Astrocyte (in vitro differentiated cells and primary cell): ENCODE data around the gene CCDC117. TPM values are rescaled to one million over a fixed set of nuclear protein-coding genes. Genes with fewer than 3 reads are reported as not detected.
"Not testable (repeated sequence)": the region's sequence is repeated elsewhere in the genome, so short reads cannot be mapped to it uniquely, and the experiment has no call there.

Experiments used
- DNase-seq: peaks from one replicate; pipeline ENCODE4 v3.0.0-alpha.2; 2010; ENCODE audit warnings: low read depth
- FAIRE-seq: peaks from 2 replicates; lab custom pipeline; 2011; peaks lifted over from hg19 to GRCh38; lab: Jason Lieb, UNC
- H2AFZ ChIP-seq: 2 replicates; pipeline ENCODE4 v1.6.0; 2012; ENCODE audit warnings: low read depth, low read length, inconsistent platforms
- H3K27ac ChIP-seq: 2 replicates; pipeline ENCODE4 v1.5.1; 2011; ENCODE audit warnings: low read depth, low read length, inconsistent platforms
- H3K27me3 ChIP-seq: 2 replicates; pipeline ENCODE4 v1.6.0; 2011; ENCODE audit warnings: low read length, inconsistent platforms; ENCODE audit not compliant: insufficient read depth
- H3K36me3 ChIP-seq: 2 replicates; pipeline ENCODE4 v1.5.1; 2011; ENCODE audit warnings: low read length, inconsistent platforms; ENCODE audit not compliant: insufficient read depth
- H3K4me1 ChIP-seq: 2 replicates; pipeline ENCODE4 v1.5.1; 2011; ENCODE audit warnings: low read length, inconsistent platforms; ENCODE audit not compliant: insufficient read depth
- H3K4me2 ChIP-seq: 2 replicates; pipeline ENCODE4 v1.6.0; 2012; ENCODE audit warnings: low read length, inconsistent platforms
- H3K4me3 ChIP-seq: 2 replicates; pipeline ENCODE4 v1.5.1; 2011; ENCODE audit warnings: low read depth, mild to moderate bottlenecking, low read length, inconsistent platforms; ENCODE audit not compliant: insufficient read depth
- H3K79me2 ChIP-seq: 2 replicates; pipeline ENCODE4 v1.6.0; 2012; ENCODE audit warnings: mild to moderate bottlenecking, low read length, inconsistent platforms; ENCODE audit not compliant: insufficient read depth
- H3K9ac ChIP-seq: 2 replicates; pipeline ENCODE4 v1.6.0; 2012; ENCODE audit warnings: mild to moderate bottlenecking, low read length, inconsistent platforms
- H3K9me3 ChIP-seq: 2 replicates; pipeline ENCODE4 v1.5.1; 2012; ENCODE audit warnings: low read depth, mild to moderate bottlenecking, low read length, inconsistent platforms; ENCODE audit not compliant: insufficient read depth
- H4K20me1 ChIP-seq: 2 replicates; pipeline ENCODE4 v1.6.0; 2012; ENCODE audit warnings: low read length, inconsistent platforms; ENCODE audit not compliant: insufficient read depth
- H3K27ac Mint-ChIP-seq: one replicate; pipeline ENCODE4 v1.8.0; 2021; ENCODE audit warnings: mild to moderate bottlenecking, mixed read lengths; ENCODE audit not compliant: unreplicated experiment
- H3K27me3 Mint-ChIP-seq: one replicate; pipeline ENCODE4 v1.8.0; 2021; ENCODE audit warnings: low read depth, mixed read lengths; ENCODE audit not compliant: unreplicated experiment
- H3K36me3 Mint-ChIP-seq: one replicate; pipeline ENCODE4 v1.8.0; 2021; ENCODE audit warnings: low read depth, mixed read lengths; ENCODE audit not compliant: unreplicated experiment
- H3K4me1 Mint-ChIP-seq: one replicate; pipeline ENCODE4 v1.8.0; 2021; ENCODE audit warnings: low read depth, mixed read lengths; ENCODE audit not compliant: unreplicated experiment
- H3K4me3 Mint-ChIP-seq: one replicate; pipeline ENCODE4 v1.8.0; 2021; ENCODE audit warnings: mild to moderate bottlenecking, moderate library complexity, mixed read lengths; ENCODE audit not compliant: unreplicated experiment
- H3K9me3 Mint-ChIP-seq: one replicate; pipeline ENCODE4 v1.8.0; 2021; ENCODE audit warnings: mild to moderate bottlenecking, mixed read lengths; ENCODE audit not compliant: unreplicated experiment
- EZH2 ChIP-seq: IDR thresholded peaks from 2 replicates; pipeline ENCODE4 v1.6.1; 2012; ENCODE audit warnings: mild to moderate bottlenecking, low read length, inconsistent platforms; ENCODE audit not compliant: insufficient read depth
- total RNA-seq: library from RNA; stranded (reverse); gene quantifications from 2 replicates; pipeline ENCODE4 v1.2.1, GENCODE V29; 2021
- TF ChIP-seq, protein P1 (sequence below): IDR thresholded peaks from 2 replicates; pipeline ENCODE4 v1.5.1; 2011; ENCODE audit warnings: low read depth, mild to moderate bottlenecking, inconsistent platforms, low read length, moderate library complexity; ENCODE audit not compliant: insufficient read depth

Gene CCDC117
- total RNA-seq, 1 donor from 2014 or later: 15.8 TPM

DNA sequence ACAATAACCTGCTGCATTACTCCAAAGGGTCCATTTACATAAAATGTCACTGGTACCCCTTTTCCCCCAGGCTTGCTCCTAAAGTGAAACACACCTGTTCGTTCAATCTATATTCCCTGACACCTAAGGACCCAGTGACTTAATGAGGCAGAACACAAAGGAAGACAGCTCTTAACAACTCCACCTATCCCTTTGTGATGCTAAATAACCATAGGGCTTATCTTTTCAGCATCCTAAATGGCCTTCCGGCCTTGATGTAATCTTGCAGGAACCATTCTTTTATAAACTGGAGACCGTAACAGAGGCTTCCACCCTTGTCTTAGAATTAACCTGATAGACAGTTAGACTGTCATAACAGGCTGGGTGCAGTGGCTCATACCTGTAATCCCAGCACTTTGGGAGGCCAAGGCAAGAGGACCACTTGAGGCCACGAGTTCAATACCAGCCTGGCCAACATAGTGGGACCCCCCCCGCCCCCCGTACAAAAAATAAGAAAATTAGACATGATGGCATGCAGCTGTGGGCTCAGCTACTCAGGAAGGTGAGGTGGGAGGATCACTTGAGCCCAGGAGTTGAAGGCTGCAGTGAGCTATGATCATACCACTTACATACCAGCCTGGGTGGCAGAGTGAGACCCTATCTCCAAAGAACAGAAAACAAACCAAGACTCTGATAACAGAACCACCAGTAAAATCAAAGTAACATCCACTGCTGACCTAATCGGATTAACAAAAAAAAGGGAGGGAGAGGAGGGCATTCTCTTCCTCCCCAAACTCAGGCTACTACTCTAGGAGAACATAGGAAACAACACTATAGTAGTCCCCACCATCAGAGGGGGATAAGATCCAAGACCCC is 36.0 kb upstream of the CCDC117 start:
- H3K4me2 ChIP-seq: no peak overlapping the region
- H2AFZ ChIP-seq: no peak overlapping the region
- Mint-ChIP-seq H3K36me3 (peaks cover 2% of the 10 kb centered on the region), H3K9me3 (no peaks in the 10 kb centered on the region), H3K27me3 (no peaks in the 10 kb centered on the region), H3K4me1 (no peaks in the 10 kb centered on the region), H3K4me3 (no peak overlapping the region), H3K27ac (no peak overlapping the region)
- H3K9ac ChIP-seq: no peak overlapping the region
- no peak overlapping the region for H3K4me3 ChIP-seq
- H4K20me1 ChIP-seq: no peaks in the 10 kb centered on the region
- H3K27ac ChIP-seq: no peak overlapping the region
- FAIRE-seq (no peak), DNase-seq (no peak)
- TF ChIP-seq EZH2: no peak
- TF ChIP-seq, protein P1, sequence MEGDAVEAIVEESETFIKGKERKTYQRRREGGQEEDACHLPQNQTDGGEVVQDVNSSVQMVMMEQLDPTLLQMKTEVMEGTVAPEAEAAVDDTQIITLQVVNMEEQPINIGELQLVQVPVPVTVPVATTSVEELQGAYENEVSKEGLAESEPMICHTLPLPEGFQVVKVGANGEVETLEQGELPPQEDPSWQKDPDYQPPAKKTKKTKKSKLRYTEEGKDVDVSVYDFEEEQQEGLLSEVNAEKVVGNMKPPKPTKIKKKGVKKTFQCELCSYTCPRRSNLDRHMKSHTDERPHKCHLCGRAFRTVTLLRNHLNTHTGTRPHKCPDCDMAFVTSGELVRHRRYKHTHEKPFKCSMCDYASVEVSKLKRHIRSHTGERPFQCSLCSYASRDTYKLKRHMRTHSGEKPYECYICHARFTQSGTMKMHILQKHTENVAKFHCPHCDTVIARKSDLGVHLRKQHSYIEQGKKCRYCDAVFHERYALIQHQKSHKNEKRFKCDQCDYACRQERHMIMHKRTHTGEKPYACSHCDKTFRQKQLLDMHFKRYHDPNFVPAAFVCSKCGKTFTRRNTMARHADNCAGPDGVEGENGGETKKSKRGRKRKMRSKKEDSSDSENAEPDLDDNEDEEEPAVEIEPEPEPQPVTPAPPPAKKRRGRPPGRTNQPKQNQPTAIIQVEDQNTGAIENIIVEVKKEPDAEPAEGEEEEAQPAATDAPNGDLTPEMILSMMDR: no peak
- H3K36me3 ChIP-seq: no peaks in the 10 kb centered on the region
- no peaks in the 10 kb centered on the region for H3K79me2 ChIP-seq
- H3K27me3 ChIP-seq: no peaks in the 10 kb centered on the region
- H3K9me3 ChIP-seq: no peaks in the 10 kb centered on the region
- no peaks in the 10 kb centered on the region for H3K4me1 ChIP-seq

DNA sequence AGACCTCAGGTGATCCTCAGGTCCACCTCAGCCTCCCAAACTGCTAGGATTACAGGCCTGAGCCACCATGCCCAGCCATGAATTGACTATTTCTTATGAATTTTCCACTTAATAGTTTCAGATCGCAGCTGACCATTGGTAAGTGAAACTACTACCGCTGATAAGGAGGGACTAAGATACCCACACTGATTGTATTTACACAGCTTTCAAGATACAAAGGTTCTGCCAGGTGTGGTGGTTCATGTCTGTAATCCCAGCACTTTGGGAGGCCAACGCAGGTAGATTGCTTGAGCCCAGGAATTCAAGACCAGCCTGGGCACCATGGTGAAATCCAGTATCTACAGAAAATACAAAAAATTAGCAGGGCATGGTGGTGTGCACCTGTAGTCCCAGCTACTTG is 34.8 kb upstream of the CCDC117 start:
- Histone ChIP-seq H3K27ac (no peak overlapping the region), H3K79me2 (peaks cover 3% of the 10 kb centered on the region), H3K4me2 (no peak overlapping the region), H3K4me3 (no peak overlapping the region), H3K4me1 (peaks cover 2% of the 10 kb centered on the region), H3K27me3 (no peaks in the 10 kb centered on the region), H2AFZ (no peak overlapping the region), H3K36me3 (no peaks in the 10 kb centered on the region), H3K9me3 (no peaks in the 10 kb centered on the region), H4K20me1 (no peaks in the 10 kb centered on the region), H3K9ac (no peak overlapping the region)
- no peak overlapping the region for H3K27ac Mint-ChIP-seq
- no peak overlapping the region for H3K4me3 Mint-ChIP-seq
- no peak for FAIRE-seq
- H3K36me3 Mint-ChIP-seq: peaks cover 2% of the 10 kb centered on the region
- H3K4me1 Mint-ChIP-seq: peaks cover 2% of the 10 kb centered on the region
- no peaks in the 10 kb centered on the region for H3K9me3 Mint-ChIP-seq
- H3K27me3 Mint-ChIP-seq: no peaks in the 10 kb centered on the region
- no peak for DNase-seq
- no peak for TF ChIP-seq EZH2
- TF ChIP-seq, protein P1: no peak

DNA sequence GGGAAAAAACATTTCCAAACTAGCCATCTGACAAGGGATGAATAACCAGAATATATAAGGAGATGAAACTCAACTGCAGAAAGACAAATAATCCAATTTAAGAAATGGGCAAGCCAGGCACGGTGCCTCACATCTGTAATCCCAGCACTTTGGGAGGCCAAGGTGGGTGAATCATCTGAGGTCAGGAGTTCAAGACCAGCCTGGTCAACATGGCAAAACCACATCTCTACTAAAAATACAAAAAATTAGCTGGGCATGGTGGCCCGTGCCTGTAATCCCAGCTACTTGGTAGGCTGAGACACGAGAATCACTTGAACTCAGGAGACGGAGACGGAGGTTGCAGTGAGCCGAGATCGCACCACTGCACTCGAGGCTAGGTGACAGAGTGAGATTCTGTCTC is 33.6 kb upstream of the CCDC117 start:
- FAIRE-seq, DNase-seq, H3K4me1 ChIP-seq, H3K9ac ChIP-seq, H3K27ac Mint-ChIP-seq, H3K9me3 ChIP-seq, H4K20me1 ChIP-seq, H3K4me3 Mint-ChIP-seq, H3K4me1 Mint-ChIP-seq, H3K36me3 ChIP-seq, H3K9me3 Mint-ChIP-seq, H3K4me2 ChIP-seq, H3K27ac ChIP-seq, H3K4me3 ChIP-seq, H3K27me3 ChIP-seq, H3K27me3 Mint-ChIP-seq, H3K36me3 Mint-ChIP-seq, H2AFZ ChIP-seq: not testable (repeated sequence)
- H3K79me2 ChIP-seq: peaks cover 14% of the 10 kb centered on the region
